GM12878 (cell line): ENCODE data around the gene LRRC58.

ENCODE experiments used
- BRCA1 ChIP-seq: IDR thresholded peaks from 2 replicates; pipeline ENCODE4 v1.6.1; 2011; ENCODE audit warnings: low read depth, low read length, improper control_type of control experiment
- DPF2 ChIP-seq: fragments of 450-650 bp; IDR thresholded peaks from 2 replicates; pipeline ENCODE4 v1.6.1; 2017; ENCODE audit warnings: mild to moderate bottlenecking
- JUND ChIP-seq: IDR thresholded peaks from 2 replicates; pipeline ENCODE4 v1.6.1; 2012; ENCODE audit warnings: low read depth, mild to moderate bottlenecking, low read length, improper control_type of control experiment, moderate library complexity
- RCOR1 ChIP-seq: conservative IDR thresholded peaks from 2 replicates; pipeline ENCODE4 v1.6.1; 2012; ENCODE audit warnings: low read depth, low read length, improper control_type of control experiment
- SREBF2 ChIP-seq: IDR thresholded peaks from 2 replicates; pipeline ENCODE4 v1.6.1; 2012; ENCODE audit warnings: mild to moderate bottlenecking, low read length
- YY1 ChIP-seq: IDR thresholded peaks from 2 replicates; pipeline ENCODE4 v1.6.1; 2011; ENCODE audit warnings: low read depth, mild to moderate bottlenecking, low read length

DNA sequence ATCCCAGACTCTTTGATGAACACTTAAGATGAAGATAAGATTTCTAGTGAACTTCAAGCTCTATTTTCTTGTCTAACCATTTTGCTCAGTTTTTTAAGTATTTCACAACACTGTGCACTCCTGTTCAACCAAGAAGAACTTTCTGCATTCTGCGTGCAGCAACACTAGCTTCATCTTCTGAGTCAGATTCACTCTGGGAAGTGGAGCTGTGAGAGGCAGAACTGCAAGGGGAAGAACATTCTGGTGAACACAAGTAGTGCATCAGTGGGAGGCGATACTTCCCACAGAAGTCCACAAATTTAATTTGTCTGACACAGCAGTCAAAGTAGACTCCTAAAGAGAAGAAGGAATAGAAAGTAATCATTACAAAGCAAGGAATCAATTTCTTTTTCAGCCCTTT is 18.1 kb downstream of the LRRC58 start:
- no peak for TF ChIP-seq SREBF2
- no peak for TF ChIP-seq JUND
- TF ChIP-seq RCOR1, result no peak
- TF ChIP-seq BRCA1, result no peak
- no peak for TF ChIP-seq DPF2
- no peak for TF ChIP-seq YY1
